Upper lobe of right lung (tissue), 1 donor: ENCODE results near the gene STRBP. TPM values are rescaled to one million over a fixed set of nuclear protein-coding genes. Genes with fewer than 3 reads are reported as not detected.

Experiments
- ATAC-seq: fragments of 200-7000 bp; cut with Tn5 transposase; one replicate; pipeline ENCODE4 v1.9.1; 2020; ENCODE audit warnings: mild to moderate bottlenecking, moderate library complexity
- DNase-seq: peaks from one replicate; pipeline ENCODE4 v3.0.0-alpha.2; 2020
- H3K27ac ChIP-seq: fragments of 200-600 bp; one replicate; pipeline ENCODE4 v1.8.0; 2022
- H3K27me3 ChIP-seq: fragments of 200-600 bp; one replicate; pipeline ENCODE4 v1.8.0; 2022; ENCODE audit warnings: mild to moderate bottlenecking
- H3K36me3 ChIP-seq: fragments of 200-600 bp; one replicate; pipeline ENCODE4 v1.8.0; 2022
- H3K4me1 ChIP-seq: fragments of 200-600 bp; one replicate; pipeline ENCODE4 v1.8.0; 2022
- H3K4me3 ChIP-seq: fragments of 200-600 bp; one replicate; pipeline ENCODE4 v1.8.0; 2022; ENCODE audit warnings: mild to moderate bottlenecking
- H3K9me3 ChIP-seq: fragments of 200-600 bp; one replicate; pipeline ENCODE4 v1.8.0; 2022
- CTCF ChIP-seq: fragments of 200-600 bp; IDR thresholded peaks from one replicate; pipeline ENCODE4 v1.8.0; 2022; ENCODE audit warnings: antibody characterized with exemption
- intact Hi-C: fragments of 100-400 bp; cut with DNase I; formaldehyde crosslinking; loops from one replicate; pipeline ENCODE4 v1.11.0; 2022
- total RNA-seq: library from RNA; stranded (reverse); fragmentation: NEBNext Ultra II Directional; extraction: Animal tissue kit (Norgen Biotek cat#: 25700); gene quantifications from one replicate; pipeline ENCODE4 v1.2.1, GENCODE V29; 2021
- donor health status: DM: no; HTN: yes; CAD: no; lungs with severe emphysema.

The STRBP gene
- total RNA-seq, 1 donor from 2014 or later = 24.7 TPM

GRCh38 chr9:123116036-123116435, 152.3 kb downstream of the STRBP start:
- Histone ChIP-seq H3K4me1 (peaks cover 7% of the 10 kb centered on the region), H3K27me3 (no peaks in the 10 kb centered on the region), H3K27ac (no peak overlapping the region), H3K9me3 (no peaks in the 10 kb centered on the region), H3K36me3 (no peaks in the 10 kb centered on the region), H3K4me3 (no peak overlapping the region)
- no peak for DNase-seq
- intact Hi-C loops = no loop called here
- no peak for ATAC-seq
- no peak for TF ChIP-seq CTCF

- intact Hi-C loops = no loop called here
- DNase-seq = no peak
- H3K4me3 ChIP-seq = no peak overlapping the region
- H3K27me3 ChIP-seq = no peaks in the 10 kb centered on the region
- peaks cover 7% of the 10 kb centered on the region for H3K4me1 ChIP-seq
- no peaks in the 10 kb centered on the region for H3K9me3 ChIP-seq
- no peak overlapping the region for H3K27ac ChIP-seq
- no peak for TF ChIP-seq CTCF
- no peaks in the 10 kb centered on the region for H3K36me3 ChIP-seq
- no peak for ATAC-seq
These were observed 153.1 kb downstream of the STRBP start for GRCh38 chr9:123115146-123115913.

GRCh38 chr9:123113185-123113584, 155.2 kb downstream of the STRBP start:
- no peak for TF ChIP-seq CTCF
- no peak for DNase-seq
- Histone ChIP-seq H3K4me1 (no peaks in the 10 kb centered on the region), H3K9me3 (no peaks in the 10 kb centered on the region), H3K4me3 (no peak overlapping the region), H3K27ac (no peak overlapping the region), H3K36me3 (peaks cover 12% of the 10 kb centered on the region), H3K27me3 (no peaks in the 10 kb centered on the region)
- intact Hi-C loops = no loop called here
- no peak for ATAC-seq

GRCh38 chr9:123112015-123112975, 156.1 kb downstream of the STRBP start:
- H3K9me3 ChIP-seq = no peaks in the 10 kb centered on the region
- H3K27ac ChIP-seq = peak overlapping the region; percentile 45
- intact Hi-C loops = no loop called here
- ATAC-seq (peak; percentile 32), DNase-seq (no peak)
- no peaks in the 10 kb centered on the region for H3K27me3 ChIP-seq
- H3K36me3 ChIP-seq = peaks cover 19% of the 10 kb centered on the region
- no peaks in the 10 kb centered on the region for H3K4me1 ChIP-seq
- TF ChIP-seq CTCF = no peak
- H3K4me3 ChIP-seq = no peak overlapping the region

GRCh38 chr9:123111427-123112014, 156.9 kb downstream of the STRBP start:
- ATAC-seq (peak; percentile 59), DNase-seq (no peak)
- Histone ChIP-seq H3K4me1 (no peaks in the 10 kb centered on the region), H3K27ac (peak overlapping the region; percentile 45), H3K27me3 (no peaks in the 10 kb centered on the region), H3K36me3 (peaks cover 19% of the 10 kb centered on the region), H3K4me3 (no peak overlapping the region), H3K9me3 (no peaks in the 10 kb centered on the region)
- intact Hi-C loops = no loop called here
- TF ChIP-seq CTCF = no peak
